Measurements from ENCODE around the gene ARHGEF26. TPM values are rescaled to one million over a fixed set of nuclear protein-coding genes. Genes with fewer than 3 reads are reported as not detected.
A peak's percentile ranks its signal among the peaks of the same experiment; 100 is the strongest.

The ARHGEF26 gene
- total RNA-seq, 8 experiments from 2014 or later = 1.5 to 56.3 (median 7.8) TPM

GRCh38 chr3:154227531-154227930 lies 106.3 kb downstream of the ARHGEF26 start:
- 38 to 100% (median 73%) methylated on average over 1 to 3 of the region's 3 CpGs; no CpG with 5 or more reads in 1 of the 10 experiments for WGBS, 10 experiments
- H3K27ac ChIP-seq = no peak overlapping the region
- no peaks in the 10 kb centered on the region for H3K4me1 ChIP-seq (replicated peaks in 1 of 2)
- no peak overlapping the region for H3K4me3 ChIP-seq
- no peak for ATAC-seq (replicated peaks in 6 of 8)
- in situ Hi-C loops (cut with MboI; ENCODE audit: low pct_unique_long_range_greater_than_20kb in 2 of 9, low sequenced_read_pairs in 9 of 9, unreplicated experiment in 9 of 9) = loop anchor here in 3 of 9 experiments (25.0 kb wide), 3 partner anchors 140 to 1190 kb away; no protein-coding TSS in a partner anchor

DNA sequence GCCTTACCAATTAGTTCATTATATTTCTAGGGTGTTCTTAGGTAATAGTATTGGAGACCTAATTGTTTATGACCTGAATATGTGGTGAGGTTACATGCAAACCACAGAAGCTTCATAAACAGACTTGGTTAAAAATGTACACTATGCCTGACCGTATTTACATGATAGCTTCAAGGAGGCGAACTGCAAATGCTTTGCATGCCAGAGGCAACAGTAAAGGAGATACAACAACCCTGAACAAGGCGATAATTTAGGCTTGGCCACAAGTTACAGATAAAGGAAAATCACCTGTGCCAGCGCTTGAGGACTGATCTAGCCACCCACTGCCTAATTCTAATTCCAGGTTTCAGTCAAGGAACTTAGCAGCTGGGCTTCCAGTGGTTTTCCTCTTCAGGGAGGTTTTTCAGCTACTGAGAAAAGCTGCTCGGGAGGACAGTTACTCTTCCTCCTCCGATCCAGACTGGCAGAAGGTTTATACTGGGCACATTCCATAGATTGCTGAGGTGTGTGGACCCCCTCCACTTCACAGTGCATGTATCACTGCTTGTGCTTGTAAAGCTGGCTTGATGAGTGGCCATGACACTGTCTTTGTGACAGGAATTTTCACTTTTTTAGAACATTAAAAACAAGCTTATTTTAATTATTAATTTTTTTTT lies 107.5 kb downstream of the ARHGEF26 start:
- Histone ChIP-seq H3K4me3 (no peak overlapping the region), H3K27ac (no peak overlapping the region), H3K4me1 (replicated peaks in 1 of 2) (no peaks in the 10 kb centered on the region)
- 57 to 100% (median 80%) methylated on average over 1 to 6 of the region's 6 CpGs; no CpG with 5 or more reads in 1 of the 10 experiments for WGBS, 10 experiments
- ATAC-seq (replicated peaks in 6 of 8) = peak in 1 of 8 experiments; percentile 8
- in situ Hi-C loops (cut with MboI; ENCODE audit: low pct_unique_long_range_greater_than_20kb in 2 of 9, low sequenced_read_pairs in 9 of 9, unreplicated experiment in 9 of 9) = loop anchor here in 3 of 9 experiments (25.0 kb wide), 3 partner anchors 141 to 1191 kb away; no protein-coding TSS in a partner anchor

- 67 to 100% (median 91%) methylated on average over 1 to 2 of the region's 2 CpGs; no CpG with 5 or more reads in 4 of the 10 experiments for WGBS, 10 experiments
- no peaks in the 10 kb centered on the region for H3K4me1 ChIP-seq (replicated peaks in 1 of 2)
- no peak overlapping the region for H3K4me3 ChIP-seq
- H3K27ac ChIP-seq = no peak overlapping the region
- in situ Hi-C loops (cut with MboI; ENCODE audit: low pct_unique_long_range_greater_than_20kb in 2 of 9, low sequenced_read_pairs in 9 of 9, unreplicated experiment in 9 of 9) = loop anchor here in 3 of 9 experiments (25.0 kb wide), 3 partner anchors 142 to 1192 kb away; no protein-coding TSS in a partner anchor
- peak in 1 of 8 experiments; percentile 51 for ATAC-seq (replicated peaks in 6 of 8)
Measured at GRCh38 chr3:154229217-154229590, 108.0 kb downstream of the ARHGEF26 start.

GRCh38 chr3:154235330-154235729 lies 114.1 kb downstream of the ARHGEF26 start:
- H3K27ac ChIP-seq = no peak overlapping the region
- no peaks in the 10 kb centered on the region for H3K4me1 ChIP-seq (replicated peaks in 1 of 2)
- ATAC-seq (replicated peaks in 6 of 8) = peak in 1 of 8 experiments; percentile 37
- no peak overlapping the region for H3K4me3 ChIP-seq
- in situ Hi-C loops (cut with MboI; ENCODE audit: low pct_unique_long_range_greater_than_20kb in 2 of 9, low sequenced_read_pairs in 9 of 9, unreplicated experiment in 9 of 9) = loop anchor here in 3 of 9 experiments (25.0 kb wide), 3 partner anchors 148 to 1198 kb away; no protein-coding TSS in a partner anchor
- 88 to 100% (median 96%) methylated on average over 1 of the region's 1 CpG; no CpG with 5 or more reads in 4 of the 10 experiments for WGBS, 10 experiments

DNA sequence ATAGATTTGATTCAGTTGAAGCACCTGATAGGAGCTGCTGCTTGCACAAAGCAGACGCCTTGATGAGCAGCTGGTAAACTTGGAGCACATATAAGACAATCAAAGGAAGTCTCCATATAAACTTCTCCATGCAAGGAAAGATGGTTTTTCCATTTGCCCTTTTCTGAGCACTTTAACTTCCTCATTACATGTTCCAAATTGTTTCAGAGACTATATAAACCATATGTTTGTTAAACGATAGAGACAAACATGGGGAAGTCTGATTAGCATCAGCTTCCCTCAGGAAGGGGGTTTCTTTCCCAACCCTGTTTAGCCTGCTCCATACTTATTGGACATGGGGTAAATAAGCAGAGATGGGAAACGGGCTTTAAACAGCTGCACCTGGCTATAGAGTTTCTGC lies 115.1 kb downstream of the ARHGEF26 start:
- in situ Hi-C loops (cut with MboI; ENCODE audit: low pct_unique_long_range_greater_than_20kb in 2 of 9, low sequenced_read_pairs in 9 of 9, unreplicated experiment in 9 of 9) = loop anchor here in 3 of 9 experiments (25.0 kb wide), 3 partner anchors 149 to 1199 kb away; no protein-coding TSS in a partner anchor
- WGBS, 10 experiments = 58 to 100% (median 86%) methylated on average over 1 to 3 of the region's 3 CpGs; no CpG with 5 or more reads in 1 of the 10 experiments
- no peak for ATAC-seq (replicated peaks in 6 of 8)
- Histone ChIP-seq H3K27ac (no peak overlapping the region), H3K4me3 (no peak overlapping the region), H3K4me1 (replicated peaks in 1 of 2) (no peaks in the 10 kb centered on the region)

DNA sequence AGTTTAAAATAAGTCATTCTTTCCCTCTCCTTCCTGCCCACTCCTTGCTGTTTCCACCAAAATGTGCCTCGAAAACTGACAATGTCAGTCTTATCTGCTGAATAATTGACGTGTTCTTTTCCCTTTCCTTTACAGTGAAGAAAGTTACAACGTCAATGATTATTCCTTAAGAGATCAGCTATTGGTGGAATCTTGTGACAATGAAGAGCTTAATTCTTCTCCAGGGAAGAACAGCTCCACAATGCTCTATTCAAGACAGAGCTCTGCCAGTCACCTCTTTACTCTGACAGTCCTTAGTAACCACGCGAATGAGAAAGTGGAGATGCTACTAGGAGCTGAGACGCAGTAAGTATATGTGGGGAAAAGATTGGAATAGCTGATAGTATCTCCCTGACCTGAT lies 119.0 kb downstream of the ARHGEF26 start:
- H3K4me1 ChIP-seq (replicated peaks in 1 of 2) = no peaks in the 10 kb centered on the region
- in situ Hi-C loops (cut with MboI; ENCODE audit: low pct_unique_long_range_greater_than_20kb in 2 of 9, low sequenced_read_pairs in 9 of 9, unreplicated experiment in 9 of 9) = loop anchor here in 4 of 9 experiments (10.0 to 25.0 kb wide), 4 partner anchors 145 to 1203 kb away; no protein-coding TSS in a partner anchor
- H3K4me3 ChIP-seq = no peak overlapping the region
- no peak for ATAC-seq (replicated peaks in 6 of 8)
- 50 to 100% (median 83%) methylated on average over 1 to 6 of the region's 6 CpGs; no CpG with 5 or more reads in 2 of the 10 experiments for WGBS, 10 experiments
- no peak overlapping the region for H3K27ac ChIP-seq

- ATAC-seq (replicated peaks in 6 of 8) = no peak
- no peak overlapping the region for H3K4me3 ChIP-seq
- H3K4me1 ChIP-seq (replicated peaks in 1 of 2) = no peaks in the 10 kb centered on the region
- no peak overlapping the region for H3K27ac ChIP-seq
- in situ Hi-C loops (cut with MboI; ENCODE audit: low pct_unique_long_range_greater_than_20kb in 2 of 9, low sequenced_read_pairs in 9 of 9, unreplicated experiment in 9 of 9) = loop anchor here in 4 of 9 experiments (10.0 to 25.0 kb wide), 4 partner anchors 147 to 1204 kb away; no protein-coding TSS in a partner anchor
- 69 to 100% (median 94%) methylated on average over 2 to 5 of the region's 5 CpGs; no CpG with 5 or more reads in 2 of the 10 experiments for WGBS, 10 experiments
Measured at GRCh38 chr3:154241496-154241895, 120.3 kb downstream of the ARHGEF26 start.

- H3K4me3 ChIP-seq = no peak overlapping the region
- in situ Hi-C loops (cut with MboI; ENCODE audit: low pct_unique_long_range_greater_than_20kb in 2 of 9, low sequenced_read_pairs in 9 of 9, unreplicated experiment in 9 of 9) = loop anchor here in 4 of 9 experiments (10.0 to 25.0 kb wide), 4 partner anchors 148 to 1205 kb away; no protein-coding TSS in a partner anchor
- ATAC-seq (replicated peaks in 6 of 8) = no peak
- WGBS, 10 experiments = 71 to 100% (median 100%) methylated on average over 1 to 4 of the region's 4 CpGs; no CpG with 5 or more reads in 3 of the 10 experiments
- peaks cover 2 to 7% of the 10 kb centered on the region in 2 donors for H3K4me1 ChIP-seq (replicated peaks in 1 of 2)
- H3K27ac ChIP-seq = no peak overlapping the region
Measured at GRCh38 chr3:154242766-154243165, 121.6 kb downstream of the ARHGEF26 start.

GRCh38 chr3:154243353-154243752 lies 122.2 kb downstream of the ARHGEF26 start:
- in situ Hi-C loops (cut with MboI; ENCODE audit: low pct_unique_long_range_greater_than_20kb in 2 of 9, low sequenced_read_pairs in 9 of 9, unreplicated experiment in 9 of 9) = loop anchor here in 4 of 9 experiments (10.0 to 25.0 kb wide), 4 partner anchors 149 to 1206 kb away; no protein-coding TSS in a partner anchor
- Histone ChIP-seq H3K4me3 (no peak overlapping the region), H3K4me1 (replicated peaks in 1 of 2) (peaks cover 6 to 13% of the 10 kb centered on the region in 2 donors), H3K27ac (no peak overlapping the region)
- 0 to 100% (median 86%) methylated on average over 1 to 2 of the region's 2 CpGs; no CpG with 5 or more reads in 1 of the 10 experiments for WGBS, 10 experiments
- ATAC-seq (replicated peaks in 6 of 8) = peak in 2 of 8 experiments; percentile 44 to 50

- ATAC-seq (replicated peaks in 6 of 8) = no peak
- in situ Hi-C loops (cut with MboI; ENCODE audit: low pct_unique_long_range_greater_than_20kb in 2 of 9, low sequenced_read_pairs in 9 of 9, unreplicated experiment in 9 of 9) = loop anchor here in 4 of 9 experiments (10.0 to 25.0 kb wide), 4 partner anchors 150 to 1207 kb away; no protein-coding TSS in a partner anchor
- Histone ChIP-seq H3K27ac (no peak overlapping the region), H3K4me3 (no peak overlapping the region), H3K4me1 (replicated peaks in 1 of 2) (peaks cover 11 to 15% of the 10 kb centered on the region in 2 donors)
- WGBS, 10 experiments = 14 to 100% (median 90%) methylated on average over 1 to 2 of the region's 2 CpGs; no CpG with 5 or more reads in 2 of the 10 experiments
Measured at GRCh38 chr3:154244644-154245043, 123.5 kb downstream of the ARHGEF26 start.

- peak in 5 of 8 experiments; percentile 67 to 87 (median 80) for ATAC-seq (replicated peaks in 6 of 8)
- Histone ChIP-seq H3K27ac (peak overlapping the region in 1 of 2 donors; percentile 33), H3K4me1 (replicated peaks in 1 of 2) (peaks cover 15 to 21% of the 10 kb centered on the region in 2 donors), H3K4me3 (no peak overlapping the region)
- WGBS, 10 experiments = 0 to 100% (median 21%) methylated on average over 1 to 2 of the region's 2 CpGs; no CpG with 5 or more reads in 3 of the 10 experiments
- in situ Hi-C loops (cut with MboI; ENCODE audit: low pct_unique_long_range_greater_than_20kb in 2 of 9, low sequenced_read_pairs in 9 of 9, unreplicated experiment in 9 of 9) = loop anchor here in 4 of 9 experiments (10.0 to 25.0 kb wide), 4 partner anchors 153 to 1211 kb away; no protein-coding TSS in a partner anchor
Measured at GRCh38 chr3:154247806-154248415, 126.7 kb downstream of the ARHGEF26 start.

DNA sequence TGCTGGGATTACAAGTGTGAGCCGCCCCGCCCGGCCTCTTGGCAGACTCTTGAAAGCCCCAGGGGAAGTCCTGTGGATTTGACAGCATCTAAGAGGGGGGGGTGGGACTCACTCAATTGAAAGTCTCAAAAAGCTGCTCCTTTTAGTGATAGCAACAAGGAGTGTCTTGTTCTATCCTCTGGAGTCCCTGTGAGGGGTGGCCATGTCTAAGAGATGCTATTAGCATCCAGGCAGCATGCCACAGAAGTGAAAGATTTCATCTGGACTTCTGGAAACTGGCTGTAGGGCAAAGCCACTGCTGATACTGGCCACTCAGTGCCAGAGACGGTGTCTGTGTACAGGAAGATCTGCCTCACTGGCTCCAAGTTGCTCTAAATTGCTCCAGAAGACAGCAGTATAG lies 129.1 kb downstream of the ARHGEF26 start:
- no peak overlapping the region for H3K4me3 ChIP-seq
- peaks cover 15 to 21% of the 10 kb centered on the region in 2 donors for H3K4me1 ChIP-seq (replicated peaks in 1 of 2)
- 100% methylated on average over 1 to 4 of the region's 4 CpGs; no CpG with 5 or more reads in 6 of the 10 experiments for WGBS, 10 experiments
- in situ Hi-C loops (cut with MboI; ENCODE audit: low pct_unique_long_range_greater_than_20kb in 2 of 9, low sequenced_read_pairs in 9 of 9, unreplicated experiment in 9 of 9) = loop anchor here in 1 of 9 experiments (25.0 kb wide), 1 partner anchor 1213 kb away; no protein-coding TSS in a partner anchor
- no peak for ATAC-seq (replicated peaks in 6 of 8)
- no peak overlapping the region for H3K27ac ChIP-seq

Data from motor neuron (in vitro differentiated cells).